SIG-M5 treated with dmso at 0.1 percent for 504 hours (cell line): Measurements from ENCODE around the gene RAB14.
"Not testable (repeated sequence)": the region's sequence is repeated elsewhere in the genome, so short reads cannot be mapped to it uniquely, and the experiment has no call there.

Experiments used
- DNase-seq: peaks from one replicate; lab custom pipeline; 2025; ENCODE audit not compliant: unreplicated experiment; lab: John Stamatoyannopoulos, UW

Gene RAB14

DNA sequence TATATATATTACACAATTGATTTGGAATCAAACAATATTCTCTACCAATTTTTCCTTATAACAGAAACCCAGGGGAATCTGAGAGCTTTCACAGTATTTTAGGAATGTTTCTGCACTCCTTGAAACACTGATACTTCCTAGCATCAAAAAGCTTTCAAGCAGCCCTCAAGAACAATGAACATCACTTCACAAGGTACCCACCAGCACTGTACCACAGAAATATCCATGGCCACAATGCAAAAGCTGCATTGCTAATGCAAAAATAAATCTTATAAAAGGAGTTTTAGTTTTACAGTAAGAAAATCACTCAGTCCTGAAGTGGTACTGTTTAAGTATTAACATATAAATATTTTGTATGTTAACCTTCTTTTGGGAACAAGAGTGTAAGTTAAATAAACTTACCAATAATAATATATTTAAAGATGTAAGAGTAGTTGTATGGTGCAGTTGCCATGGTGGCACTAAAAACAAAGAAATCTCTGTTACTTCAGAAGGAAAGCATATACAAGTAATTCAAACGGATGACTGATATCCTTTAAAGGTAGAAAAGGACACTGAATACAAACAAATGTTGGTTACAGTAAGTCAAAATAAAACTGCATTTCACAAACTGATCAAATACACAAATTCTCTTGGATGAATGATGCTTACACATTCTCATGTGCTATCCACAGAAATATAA is 8.6 kb downstream of the RAB14 start:
- DNase-seq, result no peak

DNA sequence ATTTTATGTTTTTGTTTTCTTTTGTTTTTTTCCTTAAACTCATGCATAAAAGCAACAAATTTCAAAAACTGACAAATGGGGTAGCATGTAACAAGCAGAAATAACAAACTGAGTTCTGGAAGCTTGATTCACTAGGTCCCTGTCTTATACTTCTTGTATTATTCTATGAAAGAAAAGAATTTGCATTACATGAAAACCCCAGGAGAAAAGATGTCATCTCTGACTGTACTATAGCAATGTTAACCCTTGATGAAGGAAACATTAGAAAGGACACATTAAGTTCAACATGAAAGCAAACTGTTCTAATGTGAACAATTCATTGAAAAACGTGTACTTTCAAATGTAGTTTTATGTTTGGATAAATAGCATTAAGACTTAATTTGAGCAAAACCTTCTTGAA is 9.2 kb downstream of the RAB14 start:
- DNase-seq, result no peak

DNA sequence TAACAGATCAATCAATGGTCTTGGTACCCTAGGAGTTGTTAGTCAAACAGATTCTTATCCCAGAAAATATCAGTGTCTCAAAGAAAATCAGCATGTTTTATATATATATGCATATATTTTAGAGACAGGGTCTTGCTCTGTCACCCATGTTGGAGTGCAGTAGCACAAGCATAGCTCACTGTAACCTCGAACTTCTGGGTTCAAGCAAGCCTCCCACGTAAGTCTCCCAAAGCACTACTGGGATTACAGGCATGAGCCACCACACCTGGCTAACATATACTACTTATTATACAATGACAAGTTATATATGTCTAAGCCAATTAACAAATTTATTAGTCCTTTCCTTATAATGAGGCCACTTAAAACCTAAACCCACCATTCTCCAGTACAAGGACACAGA is 10.4 kb downstream of the RAB14 start:
- DNase-seq, result no peak

DNA sequence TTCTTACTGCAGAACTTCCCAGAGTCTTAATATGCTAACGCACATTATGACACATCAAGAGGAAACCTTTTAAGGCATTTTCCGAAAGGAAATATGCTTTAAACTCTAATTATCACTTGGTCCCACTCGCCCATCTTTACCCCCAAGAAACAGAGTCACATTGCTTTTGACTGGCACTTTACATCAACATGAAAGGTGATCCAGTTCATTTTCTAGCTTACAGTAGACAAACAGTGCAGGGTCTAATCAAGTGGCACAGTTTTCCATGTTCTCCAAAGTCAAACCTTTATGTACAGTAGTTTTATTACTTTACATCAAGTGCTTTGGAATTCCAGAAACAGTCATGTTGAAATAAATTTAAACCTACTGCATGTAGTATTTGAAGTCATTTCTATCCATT is 12.0 kb downstream of the RAB14 start:
- DNase-seq, result no peak

- no peak for DNase-seq
These were observed 12.7 kb downstream of the RAB14 start for GRCh38 chr9:121189006-121189405.

GRCh38 chr9:121187636-121188305 is 13.9 kb downstream of the RAB14 start:
- no peak for DNase-seq

DNA sequence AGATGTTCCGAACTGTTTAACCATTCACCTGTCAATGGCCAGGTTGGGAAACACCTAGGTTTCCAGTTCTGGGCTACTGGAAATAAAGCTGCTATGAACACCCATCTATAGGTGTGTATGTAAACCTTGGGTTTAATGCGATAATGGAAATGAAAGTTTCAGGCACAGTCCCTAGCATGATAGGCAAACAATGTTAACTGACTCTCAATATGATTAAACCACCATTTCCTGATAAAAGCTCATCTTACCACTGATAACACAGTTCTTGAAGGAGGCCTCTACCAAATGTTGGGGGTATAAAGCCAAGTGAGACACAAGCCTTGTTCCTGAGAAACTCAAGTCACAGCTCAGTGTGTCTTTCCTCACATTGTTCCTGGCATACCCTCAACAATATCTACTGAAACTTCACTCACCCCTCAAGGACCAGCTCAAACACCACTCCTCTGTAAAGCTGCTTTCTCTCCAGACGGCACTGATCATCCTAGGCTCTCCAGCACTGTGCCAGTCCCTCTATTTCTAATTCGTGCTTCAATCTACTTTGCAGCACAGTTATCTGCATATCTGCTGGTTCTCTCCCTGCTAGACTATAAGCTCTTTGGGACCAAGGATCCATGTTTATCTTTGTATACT is 15.8 kb downstream of the RAB14 start:
- no peak for DNase-seq

- DNase-seq, result peak; percentile 17
These were observed 16.4 kb downstream of the RAB14 start for GRCh38 chr9:121185178-121185745.

DNA sequence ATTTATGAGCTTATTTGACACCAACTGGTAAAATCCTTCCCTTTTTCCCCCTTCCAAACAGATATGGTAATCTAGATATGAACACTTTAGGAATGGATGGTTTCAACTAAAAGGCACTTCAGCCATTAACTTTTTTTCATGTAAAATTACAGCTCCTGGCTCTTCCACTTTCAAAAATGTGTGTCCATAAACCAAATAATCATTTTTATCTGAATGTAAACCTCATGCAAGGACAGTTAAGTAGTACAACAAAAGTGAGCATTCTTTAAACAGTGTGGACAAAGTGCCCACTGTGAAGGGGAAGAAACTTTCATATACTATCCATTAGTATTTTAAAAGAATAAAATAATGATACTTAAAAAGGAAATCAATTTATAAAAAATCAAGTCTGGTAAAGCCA is 17.2 kb downstream of the RAB14 start:
- DNase-seq, result no peak

DNA sequence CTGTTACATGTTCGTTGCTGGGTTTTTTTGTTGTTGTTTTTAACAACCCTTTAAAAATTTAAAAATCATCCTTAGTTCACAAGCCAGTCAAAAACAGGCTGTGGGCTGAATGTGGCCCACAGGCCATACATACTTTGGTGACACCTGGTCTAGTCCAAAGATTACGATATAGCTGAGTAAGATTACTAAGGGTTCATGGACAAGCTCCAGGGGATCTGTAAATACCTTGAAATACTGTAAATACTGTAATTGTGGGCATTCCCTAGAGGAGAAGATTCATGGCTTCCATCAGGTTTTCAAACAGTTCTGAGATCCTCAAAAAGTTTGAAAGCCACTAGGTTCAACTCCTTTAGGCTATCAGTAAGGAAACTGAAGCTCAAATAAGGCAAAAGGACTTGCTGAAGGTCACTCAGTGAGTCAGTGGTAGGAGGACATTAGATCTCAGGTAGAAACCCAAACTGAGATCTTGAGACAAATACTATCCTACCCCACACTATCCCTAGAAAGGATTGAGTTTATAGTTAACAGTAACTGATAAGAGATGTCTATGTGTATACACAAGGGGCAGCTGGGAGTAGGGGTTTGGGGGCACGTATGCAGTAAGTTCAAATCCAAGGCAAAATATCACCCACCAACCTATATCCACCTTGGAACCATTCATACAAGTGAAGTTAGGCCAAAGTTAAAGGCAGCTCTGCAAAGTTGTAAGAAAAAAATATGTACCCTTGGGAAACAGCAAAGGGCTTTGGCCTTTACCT is 17.8 kb downstream of the RAB14 start:
- no peak for DNase-seq

DNA sequence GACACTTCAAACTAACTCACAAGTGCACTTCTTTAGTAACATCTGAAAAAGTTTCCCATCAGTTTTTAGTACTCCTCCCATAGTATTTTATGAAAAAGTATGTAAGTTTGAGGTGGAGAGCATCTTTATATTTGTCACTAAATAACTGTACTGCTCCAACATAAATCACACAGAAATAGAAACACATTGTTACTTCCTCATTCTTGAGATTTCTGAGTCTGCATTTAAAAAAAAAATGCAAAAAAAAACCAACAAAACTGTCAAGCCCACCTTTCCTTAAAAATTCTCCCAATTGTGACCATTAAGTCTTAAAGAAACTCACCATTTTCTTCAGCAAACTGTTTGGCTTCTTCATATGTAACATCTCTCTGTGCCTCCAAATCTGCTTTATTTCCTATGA is 18.7 kb downstream of the RAB14 start:
- DNase-seq, result peak; percentile 14

DNA sequence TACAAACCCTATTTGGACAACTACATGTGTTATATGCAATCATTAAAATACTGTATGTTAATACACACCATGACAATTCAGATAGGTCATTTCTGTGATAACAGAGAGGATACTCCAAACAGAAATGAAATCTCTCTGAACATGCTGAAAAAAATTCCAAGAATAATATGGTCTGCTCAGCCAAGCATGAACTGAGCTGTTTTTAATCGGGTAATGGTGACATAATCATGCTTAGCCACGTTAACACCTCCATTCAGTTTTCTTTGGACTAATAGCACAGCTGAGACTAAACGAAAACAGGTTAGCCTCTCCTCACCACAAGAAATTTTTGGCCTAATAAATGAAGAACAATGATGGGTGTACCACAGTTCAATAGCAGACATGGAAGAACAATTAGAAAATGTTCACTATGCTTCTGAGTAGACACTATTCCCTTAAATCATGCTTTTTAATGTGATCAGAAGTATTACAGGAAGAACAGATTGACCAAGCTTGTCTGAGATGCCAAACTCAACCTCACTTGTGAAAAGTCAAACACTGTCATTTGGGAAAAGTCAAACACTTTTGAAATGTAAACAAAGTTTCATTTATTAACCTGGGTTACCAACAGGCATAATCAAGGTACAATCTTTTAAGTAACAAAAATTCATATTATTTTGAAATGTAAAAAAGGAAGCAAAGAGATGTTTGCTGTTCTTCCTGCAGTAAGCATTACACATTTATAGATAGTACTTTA is 19.4 kb downstream of the RAB14 start:
- no peak for DNase-seq

- no peak for DNase-seq
These were observed 21.6 kb downstream of the RAB14 start for GRCh38 chr9:121179930-121180681.

DNA sequence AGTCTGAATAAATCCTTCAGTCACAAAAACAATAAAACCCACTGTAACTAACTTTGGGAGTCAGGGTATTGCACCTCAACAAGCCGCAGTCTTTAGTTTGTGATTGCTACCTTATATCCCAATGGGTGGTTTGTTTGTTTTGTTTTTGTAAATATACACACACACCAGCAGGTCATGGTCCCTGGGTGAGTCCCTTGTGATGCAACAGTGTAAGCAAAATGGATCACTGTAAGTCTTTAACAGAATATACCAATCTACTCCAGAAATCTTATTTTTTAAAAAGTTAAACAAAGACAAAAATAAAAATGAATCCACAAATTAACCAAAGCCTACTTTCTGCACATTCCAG is 22.3 kb downstream of the RAB14 start:
- not testable (repeated sequence) for DNase-seq

DNA sequence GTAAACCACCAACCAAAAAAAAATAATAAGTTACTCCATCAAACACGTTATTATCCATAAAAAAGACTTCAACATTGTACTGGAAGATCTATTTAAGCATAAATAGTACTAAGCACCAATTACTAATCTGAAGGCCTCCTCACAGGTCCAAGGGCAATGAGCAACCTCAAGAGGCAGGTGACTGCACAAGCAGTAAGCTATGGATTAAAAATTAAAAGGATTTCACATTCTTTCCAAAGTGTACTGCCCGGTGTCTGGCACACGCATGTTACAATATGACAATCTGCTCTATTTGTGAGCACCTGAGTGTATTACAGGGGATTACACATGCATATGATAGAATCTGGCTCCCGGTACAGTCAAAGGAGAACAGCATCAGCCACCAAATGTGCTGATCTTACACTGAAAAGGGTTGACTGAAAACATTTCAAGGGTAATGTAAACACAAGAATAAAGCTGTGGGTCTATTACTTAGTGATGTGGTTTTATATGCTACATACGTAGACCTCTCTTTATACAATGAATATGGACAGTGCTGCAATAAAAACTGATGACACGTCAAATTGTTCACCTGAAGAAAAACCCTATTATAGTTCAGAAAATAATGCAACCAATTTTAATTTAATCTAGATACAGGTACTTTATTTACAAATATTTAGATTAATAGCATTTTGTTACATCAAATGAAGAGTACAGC is 22.8 kb downstream of the RAB14 start:
- no peak for DNase-seq

DNA sequence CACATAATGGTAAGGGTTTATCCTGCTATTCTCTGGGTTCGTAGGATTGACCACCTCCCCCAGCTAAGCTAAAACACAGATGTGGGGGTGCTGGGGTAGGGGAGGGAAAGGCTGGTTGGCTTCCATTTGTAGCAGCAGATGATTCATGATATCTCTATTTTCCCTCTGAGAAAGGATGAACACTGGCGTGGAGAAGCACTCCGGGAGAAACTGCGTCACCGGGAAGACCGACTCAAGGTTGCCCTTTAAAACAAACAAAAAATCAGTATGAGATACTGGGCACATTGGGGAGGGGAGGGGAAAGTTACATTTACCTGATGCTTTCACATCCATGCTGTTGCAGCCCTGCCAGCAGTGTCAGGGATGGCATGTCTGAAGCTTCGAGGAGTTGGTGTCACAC is 28.2 kb downstream of the RAB14 start:
- no peak for DNase-seq

DNA sequence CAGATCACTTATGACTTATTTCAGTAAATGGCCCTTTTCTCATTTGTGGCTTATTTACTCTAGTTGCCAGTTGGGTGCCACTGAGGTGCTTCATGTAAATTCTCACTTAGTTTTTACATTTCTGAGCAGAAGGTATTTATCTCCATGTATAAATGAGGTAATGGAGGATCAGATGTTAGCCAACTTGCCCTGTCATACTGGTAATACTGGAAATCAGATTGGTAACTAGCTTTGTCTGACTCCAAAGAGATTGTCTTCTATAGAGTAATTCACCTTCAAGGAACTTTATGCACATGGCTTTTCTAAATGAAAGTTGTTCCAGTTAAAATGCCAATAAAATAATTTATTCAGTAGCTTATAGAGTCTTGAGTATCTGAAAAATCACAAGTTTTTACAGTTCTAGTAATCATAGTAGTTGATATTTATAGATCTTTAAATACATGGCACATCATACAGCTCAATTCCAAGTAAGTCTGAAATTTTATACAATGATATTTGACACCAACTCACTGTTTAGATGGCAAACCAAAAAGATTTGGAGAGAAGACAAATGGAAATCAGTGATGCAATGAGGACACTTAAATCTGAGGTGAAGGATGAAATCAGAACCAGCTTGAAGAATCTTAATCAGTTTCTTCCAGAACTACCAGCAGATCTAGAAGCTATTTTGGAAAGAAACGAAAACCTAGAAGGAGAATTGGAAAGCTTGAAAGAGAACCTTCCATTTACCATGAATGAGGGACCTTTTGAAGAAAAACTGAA is 28.8 kb downstream of the RAB14 start:
- no peak for DNase-seq

DNA sequence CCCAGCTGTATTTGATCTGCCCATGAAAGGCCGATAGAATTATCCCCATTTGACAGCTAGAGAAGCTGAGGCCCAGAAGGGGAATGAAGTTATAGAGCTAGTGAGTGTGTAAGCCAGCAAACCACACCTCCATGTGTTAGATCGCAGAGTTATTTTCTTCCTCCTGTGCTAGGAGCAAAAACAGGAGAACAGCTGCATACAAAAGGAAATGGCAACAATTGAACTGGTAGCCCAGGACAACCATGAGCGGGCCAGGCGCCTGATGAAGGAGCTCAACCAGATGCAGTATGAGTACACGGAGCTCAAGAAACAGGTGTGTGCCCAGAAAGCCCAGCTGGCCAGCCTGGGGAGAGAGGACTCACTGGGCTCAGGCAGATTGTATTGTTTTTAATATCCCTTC is 30.4 kb downstream of the RAB14 start:
- no peak for DNase-seq

GRCh38 chr9:121169094-121169601 is 32.5 kb downstream of the RAB14 start:
- no peak for DNase-seq
